Myocyte (in vitro differentiated cells): ENCODE data around the gene RASSF1. TPM values are rescaled to one million over a fixed set of nuclear protein-coding genes. Genes with fewer than 3 reads are reported as not detected.

Experiments
- DNase-seq: peaks from one replicate; pipeline ENCODE4 v3.0.0-alpha.2; 2012; ENCODE audit warnings: low read depth
- total RNA-seq: library from RNA; depleted of rRNA; stranded (reverse); fragments of >200 nt; gene quantifications from 2 replicates; pipeline ENCODE4 v1.2.3, GENCODE V29; 2014

The RASSF1 gene
- total RNA-seq, 1 donor from 2014 or later, result 16.2 TPM

DNA sequence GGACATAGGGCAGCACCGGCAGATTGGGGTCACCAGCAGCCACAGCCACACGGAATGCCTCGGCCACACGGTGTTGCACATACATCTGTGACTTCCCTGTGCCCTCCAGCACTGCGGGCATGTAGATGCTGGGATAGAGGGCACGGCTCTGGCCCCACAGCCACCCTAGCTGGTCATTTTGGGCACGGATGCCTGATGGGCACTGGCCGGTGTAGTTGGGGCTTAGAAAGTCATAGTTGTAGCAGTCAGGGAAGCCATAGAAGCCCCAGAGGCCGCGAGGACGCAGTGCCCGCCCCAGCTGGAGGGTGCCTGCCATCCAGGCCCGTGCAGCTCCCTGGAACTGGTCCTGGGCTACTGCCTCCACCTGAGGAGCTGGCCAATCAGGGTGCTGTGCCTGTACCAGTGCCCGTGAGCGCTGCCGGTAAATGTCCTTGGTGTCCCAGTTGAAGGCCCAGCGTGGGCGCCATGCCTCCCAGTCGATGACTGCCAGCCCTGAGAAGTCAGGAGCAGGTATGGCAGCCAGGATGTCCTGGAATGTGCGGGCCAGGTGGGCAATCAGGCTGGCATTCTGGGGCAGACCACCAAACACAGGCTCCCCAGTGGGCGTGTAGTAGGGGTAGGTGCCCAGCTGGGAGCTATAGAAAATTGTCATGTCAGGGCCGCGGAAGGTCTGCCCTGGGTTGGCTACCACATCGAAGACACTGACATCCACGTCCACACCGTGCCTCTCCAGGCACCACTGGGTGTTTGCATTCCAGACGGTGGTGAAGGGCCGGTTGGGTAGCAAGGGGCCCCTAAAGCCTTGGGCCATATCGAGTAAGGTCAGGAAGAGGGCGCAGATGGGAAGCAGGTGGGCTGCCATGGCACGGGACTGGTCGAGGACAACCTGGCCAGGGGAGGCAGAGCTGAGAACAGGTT, 38.3 kb downstream of the RASSF1 start:
- DNase-seq, result no peak

DNA sequence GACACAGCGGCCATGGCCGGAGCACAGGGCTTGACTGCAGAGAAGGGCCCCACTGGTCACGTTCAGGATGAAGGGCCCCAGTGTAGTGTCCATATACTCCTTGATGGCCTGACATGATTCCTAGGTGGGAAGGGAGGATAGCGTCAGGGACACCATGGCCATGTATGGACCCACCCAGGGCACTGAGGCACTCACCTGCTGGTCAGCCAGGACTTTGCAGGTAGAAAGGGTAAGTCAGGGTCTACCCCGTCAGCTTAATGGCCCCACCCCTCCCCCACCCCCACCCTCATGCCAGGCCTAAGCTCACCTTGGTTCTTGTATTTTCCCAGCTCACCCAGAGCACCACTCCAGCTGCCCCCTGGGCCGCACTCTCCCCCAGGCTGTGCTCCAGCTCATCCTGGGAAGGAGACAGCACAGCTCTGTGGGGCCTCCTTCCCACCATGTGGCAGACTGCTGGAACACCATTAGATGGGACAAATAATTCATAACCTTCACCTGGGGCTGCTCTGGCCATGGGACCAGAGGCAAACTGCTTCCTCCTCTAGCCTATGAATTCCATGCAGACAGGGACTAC, 39.9 kb downstream of the RASSF1 start:
- DNase-seq, result no peak

DNA sequence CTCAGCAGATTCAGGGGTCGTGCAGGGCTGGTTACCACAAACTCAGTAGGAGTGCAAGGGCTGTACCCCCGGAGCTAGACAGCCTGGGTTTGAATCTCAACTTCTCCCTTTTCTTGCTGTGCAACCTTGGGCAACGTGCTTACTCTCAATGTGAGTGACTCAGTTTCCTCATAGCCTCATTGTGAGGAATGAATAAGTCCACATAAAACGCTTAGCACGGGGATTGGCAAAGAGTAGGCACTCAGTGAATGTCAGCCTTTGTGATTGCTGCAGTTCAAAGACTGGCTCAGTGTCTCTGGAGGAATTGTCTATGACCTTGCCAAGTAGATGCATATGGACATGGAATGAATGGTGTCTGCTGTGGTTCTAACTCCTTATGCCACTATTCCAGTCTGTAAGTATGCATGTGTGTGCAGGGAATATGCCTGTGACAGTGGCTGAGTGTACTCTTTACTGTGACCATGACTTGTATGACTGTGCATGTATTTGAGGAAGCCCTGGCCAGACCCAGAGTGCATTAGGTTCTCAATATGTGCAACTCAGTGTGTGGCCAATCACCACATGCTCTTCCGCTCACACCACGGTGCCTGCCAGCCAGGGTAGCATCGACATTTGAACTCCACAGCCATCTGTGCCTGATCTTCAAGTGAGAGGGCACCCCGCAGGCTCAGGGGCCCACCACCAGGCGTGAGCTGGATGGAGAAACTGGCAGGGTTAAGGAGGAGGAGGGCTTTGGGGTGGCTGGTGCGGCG, 40.5 kb downstream of the RASSF1 start:
- DNase-seq, result peak; percentile 17

DNA sequence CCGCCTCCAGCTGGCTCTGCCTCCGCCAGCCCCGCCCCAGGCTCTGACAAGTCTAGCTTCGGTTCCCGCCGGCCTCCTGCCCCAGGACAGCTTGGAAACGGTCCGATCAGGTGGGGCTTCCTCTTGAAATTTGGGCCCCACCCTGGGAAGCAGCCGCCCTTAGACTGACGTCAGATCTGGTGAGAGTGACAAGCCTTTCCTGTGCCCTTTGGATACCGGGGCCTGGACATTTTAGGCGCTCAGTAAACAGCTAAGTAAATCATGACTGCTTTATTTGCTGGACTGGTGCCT, 41.1 kb downstream of the RASSF1 start:
- DNase-seq, result no peak

DNA sequence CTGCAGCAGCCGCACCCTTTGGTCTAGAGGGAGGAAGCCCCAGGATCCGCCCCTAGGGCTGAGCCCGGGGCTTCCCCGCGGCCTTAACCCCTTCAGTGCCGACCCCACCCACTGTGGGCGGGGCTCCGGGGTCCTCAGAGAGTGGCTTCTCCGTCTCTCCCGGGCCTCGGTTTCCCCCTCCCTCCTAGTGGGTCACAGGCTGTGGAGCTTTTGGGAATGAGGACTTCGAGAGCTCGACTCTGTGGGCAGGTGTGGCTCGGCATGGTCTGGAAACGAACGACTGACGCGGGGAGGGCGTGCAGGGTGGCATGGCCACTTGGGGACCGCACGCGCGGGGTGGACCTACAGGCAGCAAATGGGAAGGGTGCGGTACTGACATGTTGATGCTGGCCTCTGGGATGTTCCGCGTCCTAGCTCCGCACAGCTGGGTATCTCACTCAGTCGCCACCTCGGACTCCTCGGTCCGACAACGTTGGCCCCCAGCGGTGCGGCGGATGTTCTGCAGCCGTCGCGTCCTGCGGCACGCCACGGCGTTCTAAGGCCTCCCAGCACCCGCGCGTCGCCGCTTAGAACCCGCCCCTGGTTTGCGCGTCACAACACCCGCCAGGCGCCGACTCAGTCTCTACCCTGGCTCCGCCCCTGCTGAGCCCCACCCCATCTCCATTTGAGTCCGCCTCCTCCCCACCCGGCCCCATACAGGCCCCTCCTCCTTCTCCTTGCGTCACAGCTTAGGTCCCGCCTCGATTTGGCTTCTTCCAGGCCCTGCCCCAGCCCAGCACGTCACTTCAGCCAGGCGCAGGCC, 41.6 kb downstream of the RASSF1 start, which contains the start of the genes HYAL3 and NAA80:
TSS of gene HYAL3 (minus strand) at position 570 of the 802 bp plus-strand sequence. CDS start 3,803 bp downstream, outside the sequence.
TSS of gene NAA80 (minus strand) at position 570 of the 802 bp plus-strand sequence. CDS start 1,942 bp downstream, outside the sequence.
- peak; percentile 99 for DNase-seq

DNA sequence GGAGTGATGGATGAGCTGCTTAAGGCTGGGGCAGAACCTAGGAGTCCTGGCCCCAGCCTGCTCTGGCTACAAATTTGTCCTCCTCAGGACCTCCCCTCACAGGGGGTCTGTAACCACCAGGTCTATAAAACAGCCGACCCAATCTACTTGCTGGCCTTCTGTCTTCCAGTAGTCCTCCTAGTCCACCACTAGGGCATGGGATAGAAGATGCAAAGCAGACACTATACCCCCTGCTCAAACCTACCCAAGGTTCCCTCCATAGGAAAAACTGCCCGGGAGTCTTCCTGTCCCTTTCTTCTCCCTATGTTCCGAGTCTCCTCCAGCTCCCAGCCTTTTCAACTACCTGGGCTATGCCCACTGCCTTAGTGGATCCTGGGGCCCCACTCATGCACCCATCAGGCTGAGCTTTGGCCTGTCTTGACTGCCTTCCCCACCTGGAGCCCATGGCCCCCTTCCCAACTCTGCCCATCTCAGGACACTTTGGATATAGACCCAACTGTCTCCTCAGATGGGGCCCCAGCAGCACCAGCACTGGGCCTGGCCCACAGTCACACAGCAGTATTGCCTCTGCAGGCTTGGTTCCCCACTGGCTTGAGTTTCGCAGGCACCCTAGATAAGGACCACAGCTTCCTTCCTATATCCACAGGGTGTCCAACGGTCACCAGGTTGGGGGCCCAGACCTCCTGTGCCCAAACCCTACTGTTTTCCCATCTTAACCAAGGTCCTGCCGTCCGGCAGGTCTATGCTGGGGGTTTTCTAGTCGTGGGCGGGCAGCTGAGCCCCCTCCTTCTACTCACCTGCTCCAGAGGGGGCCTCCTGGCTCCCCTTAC, 42.5 kb downstream of the RASSF1 start:
- DNase-seq, result no peak

DNA sequence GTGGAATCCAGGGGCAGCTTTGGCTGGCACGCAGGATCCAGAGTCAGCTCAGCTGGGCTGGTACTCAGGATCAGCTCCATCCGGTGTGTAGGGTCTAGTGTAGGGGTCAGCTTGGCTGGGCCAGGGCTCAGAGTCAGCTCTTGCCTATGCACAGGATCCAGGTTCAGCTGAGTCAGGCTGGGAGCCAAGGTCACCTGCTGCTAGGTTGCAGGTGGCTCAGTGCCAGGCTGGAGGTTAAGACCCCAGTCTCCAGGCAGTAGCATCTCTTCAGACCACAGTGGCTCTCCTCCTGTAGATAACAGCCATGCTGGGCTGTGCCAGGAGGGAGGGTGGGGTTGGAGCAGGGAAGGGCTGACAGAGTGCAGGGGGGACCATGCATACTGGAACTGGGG, 43.3 kb downstream of the RASSF1 start:
- DNase-seq, result no peak

DNA sequence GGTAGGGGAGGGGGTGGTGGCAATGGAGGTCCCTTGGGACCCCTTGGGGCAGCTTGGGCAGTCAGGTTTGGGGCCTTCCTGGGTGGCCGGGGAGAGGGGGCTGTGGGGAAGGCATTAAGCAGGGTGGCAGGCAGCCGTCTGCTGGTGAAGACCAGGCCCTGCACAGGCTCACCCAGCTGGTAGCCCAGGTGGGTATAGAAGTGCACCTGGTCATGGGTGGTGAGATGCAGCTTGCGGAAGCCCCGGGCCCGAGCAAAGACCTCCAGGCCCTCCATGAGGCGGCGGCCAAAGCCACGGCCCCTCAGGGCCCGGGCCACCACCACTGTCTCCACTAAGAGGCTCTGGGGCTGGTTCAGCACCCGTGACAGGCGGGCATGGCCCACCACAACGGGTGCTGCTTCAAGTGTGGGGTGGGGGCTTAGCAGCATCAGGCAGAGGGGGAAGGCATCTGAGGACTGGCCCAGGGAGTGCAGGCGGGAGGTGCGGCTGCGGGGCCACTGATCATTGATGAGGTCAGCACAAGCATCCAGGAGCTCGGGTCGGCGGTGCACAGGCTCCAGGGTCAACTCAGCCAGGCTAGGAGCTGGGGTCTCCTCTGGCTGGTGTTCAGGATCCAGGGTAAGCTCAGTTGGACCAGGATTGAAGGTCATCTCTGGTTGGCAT, 43.8 kb downstream of the RASSF1 start:
- DNase-seq, result no peak

DNA sequence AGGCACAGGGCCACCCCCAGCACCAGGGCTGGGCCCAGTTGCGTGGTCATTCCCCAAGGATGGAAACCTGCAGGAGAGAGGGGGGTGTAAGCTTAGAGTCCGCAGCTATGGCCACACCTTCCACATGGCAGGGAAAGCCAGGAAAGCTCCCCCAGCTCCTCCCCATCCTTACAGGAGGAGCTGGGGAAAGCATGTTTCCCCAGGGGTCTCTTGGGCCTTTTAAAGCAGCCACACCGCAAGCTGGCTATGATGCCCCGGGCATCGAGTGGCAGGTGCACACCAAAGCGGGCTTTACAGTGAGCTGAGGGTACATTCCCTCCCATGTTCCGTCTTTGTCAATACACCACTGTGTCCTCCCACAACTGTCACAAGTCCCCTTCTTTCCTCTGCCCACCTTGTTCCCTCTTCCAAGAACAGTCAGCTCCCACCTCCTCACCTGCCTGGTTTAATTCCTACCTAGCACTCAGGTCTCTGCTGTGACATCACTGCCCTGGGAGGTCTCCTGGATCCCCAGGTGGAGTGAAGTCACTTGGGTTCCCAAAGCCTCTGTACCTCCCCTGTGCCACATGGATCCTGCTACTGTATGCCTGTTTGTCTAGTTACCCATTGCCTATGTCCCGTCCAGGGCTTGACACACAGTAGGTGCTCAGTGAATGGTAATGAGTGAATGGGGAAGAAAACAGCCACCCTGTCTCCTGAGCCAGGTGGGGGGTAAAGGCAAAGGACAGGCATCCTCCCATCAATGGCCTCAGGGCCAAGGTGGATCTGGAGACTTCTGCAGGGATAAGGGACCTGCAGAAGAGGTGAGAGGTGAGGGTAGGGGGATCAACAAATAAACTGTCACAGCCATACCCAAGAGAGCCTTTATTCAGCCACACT, 44.8 kb downstream of the RASSF1 start:
- DNase-seq, result no peak

DNA sequence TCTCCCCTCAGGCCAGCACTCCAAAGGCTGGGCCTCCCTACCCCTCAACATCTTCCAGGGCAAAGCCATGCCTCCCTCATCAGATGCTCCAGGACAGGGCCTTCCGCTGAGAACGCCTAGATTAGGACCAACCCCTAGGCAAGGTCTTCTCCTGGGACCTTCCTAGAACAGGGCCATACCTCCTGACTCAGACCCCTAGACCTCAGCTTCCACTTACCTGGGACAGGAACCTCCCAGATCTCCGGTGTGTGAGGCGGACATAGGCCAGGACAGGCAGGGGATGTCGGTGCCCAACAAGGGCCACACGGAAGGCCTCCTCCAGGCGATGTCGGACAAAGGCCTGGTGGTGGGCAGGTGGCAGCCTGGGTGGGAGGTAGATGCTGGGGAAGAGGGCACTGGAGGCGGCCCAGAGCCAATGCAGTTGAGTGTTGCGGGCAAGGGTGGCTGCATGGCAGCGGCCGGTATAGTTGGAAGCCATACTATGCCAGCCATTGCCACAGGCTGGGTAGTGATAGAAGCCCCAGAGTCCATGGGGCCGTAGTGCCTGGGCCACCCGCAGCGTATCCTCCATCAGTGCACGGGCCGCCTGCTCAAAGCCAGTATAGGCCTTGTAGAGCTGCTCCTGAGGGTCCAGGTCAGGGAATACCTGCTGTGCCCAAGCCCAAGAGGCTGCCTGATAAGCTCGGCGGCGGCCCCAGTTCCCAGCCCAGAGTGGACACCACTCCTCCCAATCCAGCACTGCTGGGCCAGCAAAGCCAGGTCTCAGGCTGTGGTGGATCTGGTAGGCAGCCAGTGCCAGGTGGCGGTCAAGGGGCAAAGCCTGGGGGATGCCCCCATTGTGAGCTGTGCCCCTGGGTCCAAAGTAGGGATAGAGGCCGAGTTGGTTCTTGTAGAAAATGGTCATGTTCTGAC, 45.9 kb downstream of the RASSF1 start:
- no peak for DNase-seq

DNA sequence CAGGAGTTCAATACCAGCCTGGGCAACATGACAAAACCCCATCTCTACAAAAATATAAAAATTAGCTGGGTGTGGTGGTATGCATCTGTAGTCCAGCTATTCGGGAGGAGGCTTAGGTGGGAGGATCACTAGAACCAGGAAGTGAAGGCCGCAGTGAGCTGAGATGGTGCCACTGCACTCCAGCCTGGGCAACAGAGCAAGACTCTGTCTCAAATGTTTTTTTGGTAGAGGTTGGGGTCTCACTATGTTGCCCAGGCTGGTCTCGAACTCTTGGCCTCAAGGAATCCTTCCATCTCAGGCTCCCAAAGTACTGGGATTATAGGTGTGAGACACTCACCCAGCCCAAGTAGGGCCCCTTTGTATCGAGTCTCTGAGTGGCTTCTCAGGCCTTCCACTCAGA, 46.5 kb downstream of the RASSF1 start:
- no peak for DNase-seq

DNA sequence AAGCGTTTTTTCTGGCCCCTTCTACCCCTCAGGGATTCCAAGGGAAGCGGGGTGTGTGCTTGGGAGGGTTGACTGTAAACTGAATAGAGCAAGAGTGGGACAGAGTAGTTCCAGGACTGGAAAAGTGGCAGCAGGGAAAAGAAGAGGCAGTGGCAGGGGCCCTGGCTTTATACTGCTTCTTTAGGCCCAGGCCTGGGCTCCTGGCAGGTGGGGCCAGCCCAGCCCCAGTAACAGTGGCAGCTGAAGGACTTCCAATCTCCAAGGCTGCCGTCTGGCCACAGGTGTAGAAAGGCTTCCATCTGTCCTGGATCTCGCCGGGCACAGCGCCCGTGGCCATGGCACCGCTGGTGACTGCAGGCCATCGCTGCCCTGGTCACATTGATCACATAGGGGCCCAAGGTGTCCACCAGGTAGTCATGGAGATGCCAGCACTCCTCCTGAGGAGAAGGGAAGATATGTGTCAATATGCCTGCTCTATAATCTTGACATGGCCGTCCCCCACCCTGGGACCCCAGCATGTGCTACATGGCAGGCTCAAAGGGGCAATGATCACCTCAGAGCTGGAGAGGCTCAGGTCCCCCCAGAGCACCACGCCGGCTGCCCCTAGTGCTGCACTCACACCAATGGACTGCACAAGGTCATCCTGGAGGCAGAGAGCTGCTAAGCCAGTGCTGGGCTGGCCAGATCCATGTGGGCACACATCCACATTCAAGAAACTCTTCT, 47.4 kb downstream of the RASSF1 start:
- peak; percentile 10 for DNase-seq

DNA sequence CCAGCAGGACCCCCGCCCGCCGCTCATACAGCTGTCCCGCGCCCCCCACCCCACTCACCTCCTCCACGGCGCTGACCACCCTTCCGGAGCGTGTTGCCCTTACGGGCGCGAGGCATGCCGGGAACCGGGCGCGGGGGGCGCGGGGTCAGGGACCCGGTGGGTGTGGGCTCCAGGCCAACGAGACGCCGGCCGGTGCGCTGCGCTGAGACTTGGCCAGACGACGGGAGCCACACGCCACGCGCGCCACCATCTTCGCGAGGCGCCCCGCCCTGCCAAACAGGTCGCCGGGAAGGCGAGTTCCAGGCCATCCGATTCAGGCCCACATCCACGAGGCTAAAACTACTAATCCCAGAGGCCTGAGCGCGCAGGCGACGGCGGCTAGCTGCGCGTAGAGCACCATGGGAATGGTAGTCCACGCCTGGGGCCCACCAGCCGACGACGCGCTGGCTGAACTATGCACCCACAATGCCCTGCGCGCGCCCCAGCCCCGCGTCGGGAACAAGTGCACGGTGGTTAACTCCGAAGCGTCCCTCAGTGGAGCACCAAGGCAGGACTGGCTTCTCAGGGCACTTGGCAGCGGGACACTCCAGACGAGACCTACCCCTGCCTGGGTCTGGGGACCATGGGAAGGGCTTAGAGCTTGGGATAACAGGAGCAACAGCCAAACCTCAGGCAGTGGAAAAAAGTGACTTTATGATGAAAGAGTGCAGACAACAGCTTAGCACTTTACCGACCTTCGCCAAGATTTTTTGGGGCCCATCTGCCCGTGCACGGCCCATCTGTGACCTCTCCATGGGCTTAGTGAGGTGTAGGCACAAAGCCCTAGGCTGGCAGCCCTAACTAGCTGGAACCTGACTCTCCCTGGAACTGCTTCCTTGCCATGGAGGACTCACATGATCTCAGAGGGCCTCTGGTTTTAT, 48.2 kb downstream of the RASSF1 start, which contains the start of gene IFRD2:
TSS of gene IFRD2 (minus strand) at position 271 of the 920 bp plus-strand sequence. CDS start at position 116, 155 bp downstream.
- peak; percentile 99 for DNase-seq

DNA sequence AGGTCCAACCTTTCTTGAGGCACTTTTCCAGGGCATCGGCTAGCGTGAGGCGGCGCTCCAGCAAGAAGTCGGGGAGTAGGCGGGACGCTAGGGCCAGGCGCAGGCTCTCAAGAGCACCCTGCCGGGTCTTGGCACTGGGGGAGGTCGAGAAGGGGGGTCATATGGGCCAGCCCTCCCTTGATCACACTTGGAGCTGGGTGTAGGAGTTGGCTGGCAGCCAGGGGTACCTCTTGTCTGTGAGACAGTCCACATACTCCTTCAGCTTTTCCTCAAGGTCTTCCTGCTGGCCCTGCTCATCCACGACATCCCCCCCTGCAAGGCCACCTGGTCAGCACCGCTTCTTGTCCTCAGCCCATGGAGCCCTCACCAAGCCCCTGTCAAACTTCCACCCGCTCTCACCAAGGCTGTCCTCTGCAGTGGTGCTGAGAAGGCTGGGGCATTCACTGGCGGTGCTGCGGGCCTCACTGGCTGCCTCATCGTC, 50.4 kb downstream of the RASSF1 start:
- no peak for DNase-seq

DNA sequence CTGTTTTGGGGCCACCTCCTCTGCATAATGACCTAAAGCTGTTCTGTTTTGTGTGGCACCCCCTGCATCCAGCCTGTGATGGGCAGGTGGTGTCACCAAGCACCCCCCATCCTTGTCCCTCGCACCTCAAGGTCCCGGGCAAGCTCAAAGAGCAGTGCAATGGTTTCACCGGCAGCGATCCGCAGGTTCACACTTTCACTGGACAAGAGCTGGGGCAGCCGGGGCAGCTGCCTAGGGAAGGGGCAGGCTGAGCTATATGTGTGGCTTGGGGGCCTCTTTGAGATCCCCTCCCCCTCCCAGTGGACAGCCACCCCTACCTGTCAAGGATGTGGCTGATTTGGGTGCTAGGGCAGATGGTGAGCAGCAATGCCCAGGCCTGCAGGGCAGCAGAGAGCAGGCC, 51.5 kb downstream of the RASSF1 start:
- no peak for DNase-seq
